OCI-LY7 (cell line): ENCODE results near the gene FHDC1.

Source experiments
- CTCF ChIP-seq: fragments of 200-600 bp; sonication (generic); conservative IDR thresholded peaks from 2 replicates; pipeline ENCODE4 v1.5.1; 2014; ENCODE audit warnings: mild to moderate bottlenecking, antibody characterized with exemption, low read length, moderate library complexity, mixed read lengths
- EZH2phosphoT487 ChIP-seq: fragments of 200-600 bp; sonication (generic); IDR thresholded peaks from 2 replicates; pipeline ENCODE4 v1.6.1; 2018; ENCODE audit warnings: low read depth, borderline replicate concordance, mild to moderate bottlenecking, mixed run types, antibody characterized with exemption, low read length, moderate library complexity, mixed read lengths

- no peak for TF ChIP-seq CTCF
- no peak for TF ChIP-seq EZH2phosphoT487
Measured at GRCh38 chr4:152894673-152895072, 41.5 kb upstream of the FHDC1 start.
